ENCODE data around the gene ARL16.

- no peak for TF ChIP-seq CTCF (IDR thresholded peaks at IDR 0.05)
- no peak for TF ChIP-seq POLR2A (IDR thresholded peaks at IDR 0.05)
These were observed 35.4 kb downstream of the ARL16 start for GRCh38 chr17:81648013-81648706.
